Mammary epithelial cell (primary cell): ENCODE data around the gene MTHFD1.

Experiments
- CTCF ChIP-seq, 2 donors: IDR thresholded peaks in 1 of 2; conservative IDR thresholded peaks in 1 of 2; 2 replicates each; pipeline ENCODE4 v1.5.1; 2011 to 2012; ENCODE audit warnings: inconsistent platforms in 2 of 2, low read length in 2 of 2, mild to moderate bottlenecking in 2 of 2, control low read depth in 1 of 2, low read depth in 1 of 2; ENCODE audit not compliant: insufficient read depth in 1 of 2; ENCODE audit errors: extremely low read depth in 1 of 2
- EZH2 ChIP-seq: IDR thresholded peaks from 2 replicates; pipeline ENCODE4 v1.6.1; 2012; ENCODE audit warnings: low read length, inconsistent platforms, borderline replicate concordance

DNA sequence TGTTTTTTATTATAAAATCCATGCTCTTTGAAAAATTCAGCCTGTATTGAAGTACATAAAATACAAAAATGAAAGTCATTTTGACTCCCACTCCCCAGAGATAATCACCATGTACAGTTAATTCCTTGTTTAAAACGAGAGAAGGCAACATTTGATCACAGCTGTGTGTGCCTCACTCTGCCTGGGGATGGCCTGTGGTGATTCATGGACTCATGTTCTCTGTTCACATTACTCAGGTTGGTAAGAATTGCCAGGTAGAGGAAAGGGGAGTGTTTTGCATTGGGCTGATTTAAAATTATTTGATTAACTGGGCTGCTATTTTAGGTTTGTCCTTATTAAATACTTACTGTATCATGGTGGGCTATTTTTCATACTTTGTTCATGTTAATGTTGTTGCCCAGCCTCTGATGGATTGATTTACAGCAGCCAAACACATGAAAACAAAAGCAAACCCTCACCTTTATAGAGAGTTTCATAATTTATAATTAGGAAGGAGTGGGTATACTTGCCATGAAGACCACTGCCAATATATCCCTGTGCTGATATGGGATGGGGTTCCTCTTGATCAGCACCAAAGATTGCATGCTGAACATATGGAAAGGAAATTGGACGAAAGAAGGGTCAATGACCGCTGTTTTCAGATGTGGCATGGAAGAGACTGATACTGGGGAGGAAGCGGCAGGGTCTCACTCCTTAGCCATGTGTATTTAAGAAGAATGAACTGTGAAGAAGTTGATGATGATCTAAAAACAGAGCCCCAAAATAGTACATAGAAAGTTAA is 119.4 kb downstream of the MTHFD1 start:
- no peak for TF ChIP-seq EZH2
- TF ChIP-seq CTCF (conservative IDR thresholded peaks at IDR 0.05 in 1 of 2, IDR thresholded peaks at IDR 0.05 in 1 of 2; ENCODE audit: extremely low read depth in 1 of 2, insufficient read depth in 1 of 2, low read depth in 1 of 2, low read length in 2 of 2) = no peak
